ENCODE measurements around the gene CYP19A1. TPM values are rescaled to one million over a fixed set of nuclear protein-coding genes. Genes with fewer than 3 reads are reported as not detected.
"Not testable (repeated sequence)": the region's sequence is repeated elsewhere in the genome, so short reads cannot be mapped to it uniquely, and the experiment has no call there.

The CYP19A1 gene
- total RNA-seq, 5 donors from 2014 or later (not counting 1 experiment from before 2014, with no cell fraction given), result 0.23 TPM; not detected in 4

GRCh38 chr15:51189669-51190385, 148.6 kb downstream of the CYP19A1 start:
- WGBS (ENCODE audit: insufficient coverage), result 58% methylated on average over 3 of the region's 6 CpGs
- H3K27ac Mint-ChIP-seq, result no peak overlapping the region
- peaks cover 22 to 25% of the 10 kb centered on the region in 2 donors for H3K27me3 Mint-ChIP-seq
- peaks cover 0 to 23% of the 10 kb centered on the region in 2 experiments for H3K27me3 ChIP-seq (replicated peaks in 1 of 2; ENCODE audit: control insufficient read depth in 2 of 2, extremely low read depth in 1 of 2, insufficient read depth in 2 of 2, low read length in 1 of 2)
- CTCF ChIA-PET, result interaction anchor here in 1 of 2 donors (1.0 kb wide), 1 partner anchor 27 kb away, joined by 3 read pairs; no protein-coding TSS in a partner anchor
- H3K9me3 ChIP-seq, result no peaks in the 10 kb centered on the region
- no peak for ATAC-seq (replicated peaks in 1 of 4)
- no peaks in the 10 kb centered on the region for H3K36me3 ChIP-seq (ENCODE audit: control insufficient read depth in 2 of 2, extremely low read depth in 1 of 2, insufficient read depth in 1 of 2, low read length in 1 of 2)
- H3K4me1 ChIP-seq (ENCODE audit: control insufficient read depth in 1 of 2, extremely low read depth in 1 of 2, insufficient read depth in 2 of 2, low read length in 2 of 2), result peaks cover 0 to 4% of the 10 kb centered on the region in 2 experiments
- H3K4me1 Mint-ChIP-seq, result no peaks in the 10 kb centered on the region
- no peak for DNase-seq
- no peak overlapping the region for H3K27ac ChIP-seq (ENCODE audit: low read length)
- POLR2A ChIA-PET, result no interaction called here
- no peak overlapping the region for H3K4me3 ChIP-seq (ENCODE audit: control insufficient read depth in 1 of 2, extremely low read depth in 1 of 2, low read length in 1 of 2)
- H3K36me3 Mint-ChIP-seq, result no peaks in the 10 kb centered on the region
- no peak overlapping the region for H3K4me3 Mint-ChIP-seq
- H3K9me3 Mint-ChIP-seq, result no peaks in the 10 kb centered on the region

GRCh38 chr15:51188791-51189190, 149.6 kb downstream of the CYP19A1 start:
- H3K36me3 Mint-ChIP-seq; H3K36me3 ChIP-seq (ENCODE audit: control insufficient read depth in 2 of 2, extremely low read depth in 1 of 2, insufficient read depth in 1 of 2, low read length in 1 of 2); H3K27ac ChIP-seq (ENCODE audit: low read length); CTCF ChIA-PET; H3K4me3 Mint-ChIP-seq; H3K4me1 Mint-ChIP-seq; H3K4me1 ChIP-seq (ENCODE audit: control insufficient read depth in 1 of 2, extremely low read depth in 1 of 2, insufficient read depth in 2 of 2, low read length in 2 of 2); H3K4me3 ChIP-seq (ENCODE audit: control insufficient read depth in 1 of 2, extremely low read depth in 1 of 2, low read length in 1 of 2); H3K9me3 Mint-ChIP-seq; ATAC-seq (replicated peaks in 1 of 4); DNase-seq; H3K27ac Mint-ChIP-seq; H3K9me3 ChIP-seq: not testable (repeated sequence)
- H3K27me3 Mint-ChIP-seq, result peaks cover 22% of the 10 kb centered on the region in 2 donors
- peaks cover 0 to 25% of the 10 kb centered on the region in 2 experiments for H3K27me3 ChIP-seq (replicated peaks in 1 of 2; ENCODE audit: control insufficient read depth in 2 of 2, extremely low read depth in 1 of 2, insufficient read depth in 2 of 2, low read length in 1 of 2)
- WGBS (ENCODE audit: insufficient coverage), result 79% methylated on average over 3 of the region's 6 CpGs
- POLR2A ChIA-PET, result interaction anchor here in 1 of 2 donors (0.5 kb wide), 1 partner anchor 1371 kb away, joined by 3 read pairs; no protein-coding TSS in a partner anchor

DNA sequence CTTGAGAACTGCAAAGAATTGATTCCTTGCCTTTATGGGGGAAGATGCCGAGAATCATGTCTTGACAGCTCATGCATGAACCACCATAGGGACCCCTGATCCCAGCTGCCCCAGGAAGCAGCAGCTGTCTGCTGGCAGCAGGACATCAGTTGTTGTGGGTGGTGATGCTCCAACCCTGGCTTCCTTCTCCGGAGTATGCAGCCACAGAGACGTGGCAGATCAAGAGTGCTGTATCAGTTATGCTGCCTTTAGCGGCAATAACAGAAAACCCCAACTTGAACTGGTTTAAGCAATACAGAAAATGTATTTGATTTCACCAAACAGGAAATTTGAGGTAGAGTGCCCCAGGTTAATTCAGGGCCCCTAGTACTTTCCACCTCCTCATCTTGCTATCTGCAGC, 151.5 kb downstream of the CYP19A1 start:
- Histone ChIP-seq H3K36me3 (ENCODE audit: control insufficient read depth in 2 of 2, extremely low read depth in 1 of 2, insufficient read depth in 1 of 2, low read length in 1 of 2) (no peaks in the 10 kb centered on the region), H3K9me3 (no peaks in the 10 kb centered on the region), H3K27ac (ENCODE audit: low read length) (no peak overlapping the region), H3K4me3 (ENCODE audit: control insufficient read depth in 1 of 2, extremely low read depth in 1 of 2, low read length in 1 of 2) (no peak overlapping the region), H3K27me3 (replicated peaks in 1 of 2; ENCODE audit: control insufficient read depth in 2 of 2, extremely low read depth in 1 of 2, insufficient read depth in 2 of 2, low read length in 1 of 2) (peaks cover 0 to 12% of the 10 kb centered on the region in 2 experiments), H3K4me1 (ENCODE audit: control insufficient read depth in 1 of 2, extremely low read depth in 1 of 2, insufficient read depth in 2 of 2, low read length in 2 of 2) (no peaks in the 10 kb centered on the region)
- H3K9me3 Mint-ChIP-seq, result no peaks in the 10 kb centered on the region
- H3K36me3 Mint-ChIP-seq, result no peaks in the 10 kb centered on the region
- H3K4me3 Mint-ChIP-seq, result no peak overlapping the region
- ChIA-PET POLR2A (no interaction called here), CTCF (no interaction called here)
- 80% methylated on average over 3 of the region's 4 CpGs for WGBS (ENCODE audit: insufficient coverage)
- H3K4me1 Mint-ChIP-seq, result no peaks in the 10 kb centered on the region
- ATAC-seq (replicated peaks in 1 of 4), result no peak
- H3K27me3 Mint-ChIP-seq, result peaks cover 13 to 21% of the 10 kb centered on the region in 2 donors
- no peak for DNase-seq
- H3K27ac Mint-ChIP-seq, result no peak overlapping the region

GRCh38 chr15:51186181-51186705, 152.2 kb downstream of the CYP19A1 start:
- no peak for ATAC-seq (replicated peaks in 1 of 4)
- POLR2A ChIA-PET, result no interaction called here

GRCh38 chr15:51185213-51186159, 152.9 kb downstream of the CYP19A1 start:
- Histone ChIP-seq H3K4me3 (ENCODE audit: control insufficient read depth in 1 of 2, extremely low read depth in 1 of 2, low read length in 1 of 2) (no peak overlapping the region), H3K27me3 (replicated peaks in 1 of 2; ENCODE audit: control insufficient read depth in 2 of 2, extremely low read depth in 1 of 2, insufficient read depth in 2 of 2, low read length in 1 of 2) (peaks cover 0 to 15% of the 10 kb centered on the region in 2 experiments), H3K4me1 (ENCODE audit: control insufficient read depth in 1 of 2, extremely low read depth in 1 of 2, insufficient read depth in 2 of 2, low read length in 2 of 2) (no peaks in the 10 kb centered on the region), H3K36me3 (ENCODE audit: control insufficient read depth in 2 of 2, extremely low read depth in 1 of 2, insufficient read depth in 1 of 2, low read length in 1 of 2) (no peaks in the 10 kb centered on the region), H3K27ac (ENCODE audit: low read length) (no peak overlapping the region), H3K9me3 (no peaks in the 10 kb centered on the region)
- H3K36me3 Mint-ChIP-seq, result no peaks in the 10 kb centered on the region
- no peak overlapping the region for H3K4me3 Mint-ChIP-seq
- 79% methylated on average over 8 of the region's 12 CpGs for WGBS (ENCODE audit: insufficient coverage)
- H3K27ac Mint-ChIP-seq, result no peak overlapping the region
- DNase-seq (no peak), ATAC-seq (replicated peaks in 1 of 4) (no peak)
- CTCF ChIA-PET, result no interaction called here
- POLR2A ChIA-PET, result no interaction called here
- H3K4me1 Mint-ChIP-seq, result no peaks in the 10 kb centered on the region
- H3K27me3 Mint-ChIP-seq, result peaks cover 12 to 24% of the 10 kb centered on the region in 2 donors
- no peaks in the 10 kb centered on the region for H3K9me3 Mint-ChIP-seq

More at GRCh38 chr15:51186181-51186705, 152.2 kb downstream of the CYP19A1 start:
- no CpG with 5 or more reads among the region's 5 CpGs for WGBS (ENCODE audit: insufficient coverage)
- no peaks in the 10 kb centered on the region for H3K9me3 Mint-ChIP-seq
- H3K4me1 Mint-ChIP-seq, result no peaks in the 10 kb centered on the region
- H3K27ac Mint-ChIP-seq, result no peak overlapping the region
- Histone ChIP-seq H3K4me3 (ENCODE audit: control insufficient read depth in 1 of 2, extremely low read depth in 1 of 2, low read length in 1 of 2) (no peak overlapping the region), H3K9me3 (no peaks in the 10 kb centered on the region), H3K36me3 (ENCODE audit: control insufficient read depth in 2 of 2, extremely low read depth in 1 of 2, insufficient read depth in 1 of 2, low read length in 1 of 2) (no peaks in the 10 kb centered on the region), H3K27me3 (replicated peaks in 1 of 2; ENCODE audit: control insufficient read depth in 2 of 2, extremely low read depth in 1 of 2, insufficient read depth in 2 of 2, low read length in 1 of 2) (peaks cover 0 to 15% of the 10 kb centered on the region in 2 experiments), H3K27ac (ENCODE audit: low read length) (no peak overlapping the region), H3K4me1 (ENCODE audit: control insufficient read depth in 1 of 2, extremely low read depth in 1 of 2, insufficient read depth in 2 of 2, low read length in 2 of 2) (no peaks in the 10 kb centered on the region)
- H3K36me3 Mint-ChIP-seq, result no peaks in the 10 kb centered on the region
- CTCF ChIA-PET, result no interaction called here
- H3K4me3 Mint-ChIP-seq, result no peak overlapping the region
- peaks cover 12 to 24% of the 10 kb centered on the region in 2 donors for H3K27me3 Mint-ChIP-seq
- no peak for DNase-seq

DNA sequence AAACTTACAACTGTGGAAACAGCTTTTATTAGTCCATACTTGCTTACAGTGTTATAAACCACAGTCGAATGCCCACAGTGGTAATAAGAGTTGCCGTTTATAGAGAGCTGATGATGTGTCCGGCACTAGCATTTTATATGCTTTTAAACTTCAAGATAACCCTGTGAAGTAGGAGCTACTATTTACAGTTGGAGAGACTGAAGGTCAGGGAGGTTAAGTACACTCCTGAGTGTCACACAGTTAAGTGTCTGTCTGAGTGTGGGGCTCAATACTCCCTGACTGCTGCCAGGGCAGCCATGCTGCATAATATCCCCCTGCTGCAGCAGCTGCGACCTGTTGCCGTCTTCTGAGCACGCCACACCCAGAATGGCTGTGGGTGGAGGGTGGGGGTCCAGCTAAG, 153.8 kb downstream of the CYP19A1 start:
- ATAC-seq (replicated peaks in 1 of 4) (no peak), DNase-seq (no peak)
- H3K27me3 Mint-ChIP-seq, result peaks cover 12 to 27% of the 10 kb centered on the region in 2 donors
- no peaks in the 10 kb centered on the region for H3K36me3 Mint-ChIP-seq
- ChIA-PET POLR2A (no interaction called here), CTCF (no interaction called here)
- H3K9me3 Mint-ChIP-seq, result no peaks in the 10 kb centered on the region
- H3K36me3 ChIP-seq (ENCODE audit: control insufficient read depth in 2 of 2, extremely low read depth in 1 of 2, insufficient read depth in 1 of 2, low read length in 1 of 2), result no peaks in the 10 kb centered on the region
- H3K4me3 Mint-ChIP-seq, result no peak overlapping the region
- H3K4me1 Mint-ChIP-seq, result no peaks in the 10 kb centered on the region
- H3K27me3 ChIP-seq (replicated peaks in 1 of 2; ENCODE audit: control insufficient read depth in 2 of 2, extremely low read depth in 1 of 2, insufficient read depth in 2 of 2, low read length in 1 of 2), result peaks cover 0 to 12% of the 10 kb centered on the region in 2 experiments
- H3K4me3 ChIP-seq (ENCODE audit: control insufficient read depth in 1 of 2, extremely low read depth in 1 of 2, low read length in 1 of 2), result no peak overlapping the region
- no peak overlapping the region for H3K27ac Mint-ChIP-seq
- 100% methylated on average over 2 of the region's 6 CpGs for WGBS (ENCODE audit: insufficient coverage)
- no peaks in the 10 kb centered on the region for H3K4me1 ChIP-seq (ENCODE audit: control insufficient read depth in 1 of 2, extremely low read depth in 1 of 2, insufficient read depth in 2 of 2, low read length in 2 of 2)
- no peaks in the 10 kb centered on the region for H3K9me3 ChIP-seq
- no peak overlapping the region for H3K27ac ChIP-seq (ENCODE audit: low read length)

Measured in T-cell (primary cell).